GM23338 (cell line): ENCODE results near the gene CLPSL2. TPM values are rescaled to one million over a fixed set of nuclear protein-coding genes. Genes with fewer than 3 reads are reported as not detected.

Experiments
- ATAC-seq: fragments of 200-7000 bp; cut with Tn5 transposase; 3 replicates; pipeline ENCODE4 v1.9.1; 2020
- DNase-seq: peaks from one replicate; pipeline ENCODE4 v3.0.0-alpha.2; 2015; ENCODE audit warnings: low spot score
- H2AFZ ChIP-seq: fragments of 200-600 bp; sonication (generic); 2 replicates; pipeline ENCODE4 v1.8.0; 2016; ENCODE audit warnings: antibody characterized with exemption, mild to moderate bottlenecking, moderate library complexity
- H3F3A ChIP-seq: fragments of 200-600 bp; sonication (generic); replicated peaks from 2 replicates; pipeline ENCODE4 v1.8.0; 2017; ENCODE audit warnings: antibody characterized with exemption, mixed run types, low read depth
- H3K27ac ChIP-seq: fragments of 200-600 bp; sonication (generic); 2 replicates; pipeline ENCODE4 v1.6.1; 2016; ENCODE audit warnings: low read depth
- H3K27me3 ChIP-seq: fragments of 200-600 bp; sonication (generic); 2 replicates; pipeline ENCODE4 v1.8.0; 2016; ENCODE audit warnings: mild to moderate bottlenecking, mixed run types, moderate library complexity; ENCODE audit not compliant: insufficient read depth
- H3K36me3 ChIP-seq: fragments of 200-600 bp; sonication (generic); 2 replicates; pipeline ENCODE4 v1.8.0; 2016; ENCODE audit warnings: mild to moderate bottlenecking; ENCODE audit not compliant: insufficient read depth
- H3K4me1 ChIP-seq: fragments of 200-600 bp; sonication (generic); 2 replicates; pipeline ENCODE4 v1.8.0; 2016; ENCODE audit warnings: mild to moderate bottlenecking, moderate library complexity; ENCODE audit not compliant: insufficient read depth
- H3K4me2 ChIP-seq: fragments of 200-600 bp; sonication (generic); 2 replicates; pipeline ENCODE4 v1.7.1; 2017; ENCODE audit warnings: mixed run types
- H3K4me3 ChIP-seq: fragments of 200-600 bp; sonication (generic); 2 replicates; pipeline ENCODE4 v1.6.1; 2016; ENCODE audit warnings: mixed run types
- H3K79me2 ChIP-seq: fragments of 200-600 bp; sonication (generic); replicated peaks from 2 replicates; pipeline ENCODE4 v1.8.0; 2017; ENCODE audit warnings: mild to moderate bottlenecking; ENCODE audit not compliant: insufficient read depth
- H3K9me2 ChIP-seq: fragments of 200-600 bp; sonication (generic); 2 replicates; pipeline ENCODE4 v1.8.0; 2017; ENCODE audit not compliant: insufficient read depth
- H4K20me1 ChIP-seq: fragments of 200-600 bp; sonication (generic); replicated peaks from 2 replicates; pipeline ENCODE4 v1.8.0; 2017; ENCODE audit warnings: mild to moderate bottlenecking; ENCODE audit not compliant: insufficient read depth
- H3K27ac Mint-ChIP-seq: 2 replicates; pipeline ENCODE4 v1.8.0; 2020; ENCODE audit warnings: inconsistent platforms, mild to moderate bottlenecking, moderate library complexity, mixed read lengths
- H3K27me3 Mint-ChIP-seq: 3 replicates; pipeline ENCODE4 v1.8.0; 2022; ENCODE audit warnings: low read depth, mild to moderate bottlenecking, moderate library complexity, mixed read lengths, inconsistent platforms; ENCODE audit not compliant: insufficient read depth, poor library complexity
- H3K36me3 Mint-ChIP-seq: 3 replicates; pipeline ENCODE4 v1.8.0; 2021; ENCODE audit warnings: low read depth, mild to moderate bottlenecking, inconsistent platforms, moderate library complexity, mixed read lengths
- H3K4me1 Mint-ChIP-seq: 3 replicates; pipeline ENCODE4 v1.8.0; 2020; ENCODE audit warnings: mild to moderate bottlenecking, inconsistent platforms, mixed read lengths
- H3K4me3 Mint-ChIP-seq: 3 replicates; pipeline ENCODE4 v1.8.0; 2021; ENCODE audit warnings: moderate library complexity, mild to moderate bottlenecking, inconsistent platforms, mixed read lengths
- H3K9me3 Mint-ChIP-seq: 3 replicates; pipeline ENCODE4 v1.8.0; 2020; ENCODE audit warnings: moderate library complexity, mild to moderate bottlenecking, inconsistent platforms, mixed read lengths
- CREB1 ChIP-seq: fragments of 250-450 bp; sonication (Bioruptor Pico); IDR thresholded peaks from 2 replicates; pipeline ENCODE4 v1.5.0; 2020; ENCODE audit warnings: low read depth, mild to moderate bottlenecking, moderate library complexity
- EZH2 ChIP-seq: fragments of 200-600 bp; sonication (generic); IDR thresholded peaks from one replicate; pipeline ENCODE4 v1.8.0; 2017; ENCODE audit warnings: antibody characterized with exemption, mild to moderate bottlenecking, low read depth; ENCODE audit not compliant: unreplicated experiment
- EZH2phosphoT487 ChIP-seq: fragments of 200-600 bp; sonication (generic); IDR thresholded peaks from one replicate; pipeline ENCODE4 v1.8.1; 2018; ENCODE audit warnings: antibody characterized with exemption; ENCODE audit not compliant: unreplicated experiment
- JUNB ChIP-seq: IDR thresholded peaks from one replicate; pipeline ENCODE4 v1.6.1; 2016; ENCODE audit warnings: antibody characterized with exemption; ENCODE audit not compliant: unreplicated experiment
- NANOG ChIP-seq: IDR thresholded peaks from 2 replicates; pipeline ENCODE4 v1.6.1; 2016; ENCODE audit warnings: antibody characterized with exemption, borderline replicate concordance
- ZNF114 ChIP-seq: fragments of 250-450 bp; sonication (Bioruptor Pico); IDR thresholded peaks from 2 replicates; pipeline ENCODE4 v1.5.0; 2020; ENCODE audit warnings: mild to moderate bottlenecking, moderate library complexity
- ZNF331 ChIP-seq: fragments of 250-450 bp; sonication (Bioruptor Pico); IDR thresholded peaks from 2 replicates; pipeline ENCODE4 v1.5.0; 2020; ENCODE audit warnings: low read depth, mild to moderate bottlenecking, moderate library complexity
- polyA plus RNA-seq: library from polyadenylated mRNA; unstranded; fragments of >200 nt; fragmentation: Nextera tagmentation; extraction: Ambion mirVana; gene quantifications from 2 replicates; pipeline ENCODE4 v1.2.1, GENCODE V29; 2016
- total RNA-seq: library from RNA; depleted of rRNA; stranded (reverse); fragments of >200 nt; shearing (Covaris generic); gene quantifications from 2 replicates; pipeline ENCODE4 v1.2.3, GENCODE V29; 2014
- TF ChIP-seq, protein P1 (sequence below), 2 experiments: fragments of 200-600 bp in 1 of 2; sonication (generic) in 1 of 2; conservative IDR thresholded peaks; 2 replicates each; pipeline versions ENCODE4 v1.5.1 to v1.6.1; 2016 to 2017; ENCODE audit warnings: antibody characterized with exemption in 2 of 2, low read depth in 2 of 2, mild to moderate bottlenecking in 2 of 2, moderate library complexity in 1 of 2
- TF ChIP-seq, protein P2 (sequence below): IDR thresholded peaks from 2 replicates; pipeline ENCODE4 v1.6.1; 2016; ENCODE audit warnings: antibody characterized with exemption

CLPSL2 gene
- total and polyA plus RNA-seq, 2 experiments from 2014 or later = 2.9 to 3.1 TPM

DNA sequence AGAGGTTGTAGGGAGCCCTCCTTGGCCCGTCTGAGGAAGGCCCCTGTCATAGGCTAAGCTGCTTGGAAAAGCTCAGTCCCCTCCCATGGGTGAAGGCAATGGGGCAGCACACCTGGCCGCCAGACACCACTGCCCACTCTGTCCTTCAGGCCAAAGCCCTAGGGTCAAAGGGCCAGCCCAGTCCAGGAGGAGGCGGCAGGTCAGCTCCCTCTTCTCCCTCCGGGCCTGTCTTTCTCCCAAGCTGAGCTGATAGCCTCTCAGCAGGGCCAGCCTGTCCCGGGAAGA, 5.1 kb upstream of the CLPSL2 start:
- Mint-ChIP-seq H3K36me3 (no peaks in the 10 kb centered on the region), H3K4me3 (no peak overlapping the region), H3K27me3 (peaks cover 8% of the 10 kb centered on the region), H3K9me3 (no peaks in the 10 kb centered on the region), H3K27ac (no peak overlapping the region), H3K4me1 (no peaks in the 10 kb centered on the region; the same call in none of the 3 replicates)
- DNase-seq (no peak), ATAC-seq (peak; percentile 22)
- H3K79me2 ChIP-seq = no peaks in the 10 kb centered on the region
- H3K4me2 ChIP-seq = no peak overlapping the region
- no peaks in the 10 kb centered on the region for H3K9me2 ChIP-seq
- H4K20me1 ChIP-seq = no peaks in the 10 kb centered on the region
- peaks cover 6% of the 10 kb centered on the region; the same call in 1 of the 2 replicates for H3F3A ChIP-seq
- no peak overlapping the region for H2AFZ ChIP-seq
- no peaks in the 10 kb centered on the region for H3K4me1 ChIP-seq
- no peak overlapping the region for H3K27ac ChIP-seq
- peaks cover 10% of the 10 kb centered on the region for H3K27me3 ChIP-seq
- no peak for TF ChIP-seq EZH2
- TF ChIP-seq CREB1 (CRISPR knock-in tag) = no peak
- no peak for TF ChIP-seq ZNF331
- TF ChIP-seq ZNF114 (CRISPR knock-in tag) = no peak
- no peak for TF ChIP-seq NANOG
- TF ChIP-seq, protein P1, sequence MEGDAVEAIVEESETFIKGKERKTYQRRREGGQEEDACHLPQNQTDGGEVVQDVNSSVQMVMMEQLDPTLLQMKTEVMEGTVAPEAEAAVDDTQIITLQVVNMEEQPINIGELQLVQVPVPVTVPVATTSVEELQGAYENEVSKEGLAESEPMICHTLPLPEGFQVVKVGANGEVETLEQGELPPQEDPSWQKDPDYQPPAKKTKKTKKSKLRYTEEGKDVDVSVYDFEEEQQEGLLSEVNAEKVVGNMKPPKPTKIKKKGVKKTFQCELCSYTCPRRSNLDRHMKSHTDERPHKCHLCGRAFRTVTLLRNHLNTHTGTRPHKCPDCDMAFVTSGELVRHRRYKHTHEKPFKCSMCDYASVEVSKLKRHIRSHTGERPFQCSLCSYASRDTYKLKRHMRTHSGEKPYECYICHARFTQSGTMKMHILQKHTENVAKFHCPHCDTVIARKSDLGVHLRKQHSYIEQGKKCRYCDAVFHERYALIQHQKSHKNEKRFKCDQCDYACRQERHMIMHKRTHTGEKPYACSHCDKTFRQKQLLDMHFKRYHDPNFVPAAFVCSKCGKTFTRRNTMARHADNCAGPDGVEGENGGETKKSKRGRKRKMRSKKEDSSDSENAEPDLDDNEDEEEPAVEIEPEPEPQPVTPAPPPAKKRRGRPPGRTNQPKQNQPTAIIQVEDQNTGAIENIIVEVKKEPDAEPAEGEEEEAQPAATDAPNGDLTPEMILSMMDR (conservative IDR thresholded peaks at IDR 0.05; ENCODE audit: low read depth in 2 of 2) = no peak
- H3K36me3 ChIP-seq = no peaks in the 10 kb centered on the region
- H3K4me3 ChIP-seq = no peak overlapping the region

DNA sequence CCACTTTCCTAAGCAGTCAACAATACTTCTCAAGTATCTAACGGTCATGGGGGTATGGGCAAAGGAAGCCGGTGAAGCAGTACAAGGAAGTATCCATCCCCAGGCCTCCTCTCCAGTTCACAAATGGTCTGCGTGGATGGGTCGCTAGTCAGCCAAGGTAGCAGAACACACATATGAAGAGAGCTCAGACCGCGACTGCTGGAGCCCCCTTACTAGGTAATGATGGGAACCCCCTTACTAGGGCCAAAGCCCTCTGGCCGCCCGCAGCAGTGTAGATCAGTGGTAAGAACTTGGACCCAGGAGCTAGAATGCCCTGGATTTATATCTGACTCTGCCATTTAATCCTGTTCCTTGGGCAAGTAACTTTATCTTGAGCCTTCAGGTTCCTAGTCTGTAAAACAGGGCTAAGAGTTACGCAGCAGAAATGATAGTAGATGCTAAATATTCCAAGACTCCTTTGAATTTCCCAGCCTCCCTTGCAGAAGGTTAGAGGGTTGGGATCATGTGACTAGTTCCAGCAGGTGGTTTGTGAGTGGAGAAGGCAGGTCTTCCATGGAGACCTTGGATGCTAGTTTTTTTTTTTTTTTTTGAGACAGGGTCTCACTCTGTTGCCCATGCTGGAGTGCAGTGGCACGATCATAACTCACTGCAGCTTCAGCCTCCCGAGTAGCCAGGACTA, 2.1 kb upstream of the CLPSL2 start:
- H3K27me3 Mint-ChIP-seq = peaks cover 18% of the 10 kb centered on the region
- peaks cover 6% of the 10 kb centered on the region; the same call in 1 of the 2 replicates for H3F3A ChIP-seq
- H3K79me2 ChIP-seq = no peaks in the 10 kb centered on the region
- H3K36me3 Mint-ChIP-seq = no peaks in the 10 kb centered on the region; the same call in 2 of the 3 replicates
- peaks cover 14% of the 10 kb centered on the region for H3K27me3 ChIP-seq
- H3K27ac Mint-ChIP-seq = no peak overlapping the region
- H3K4me2 ChIP-seq = no peak overlapping the region
- no peaks in the 10 kb centered on the region for H3K9me3 Mint-ChIP-seq
- DNase-seq (no peak), ATAC-seq (no peak)
- H3K4me1 ChIP-seq = no peaks in the 10 kb centered on the region
- no peak overlapping the region for H3K4me3 Mint-ChIP-seq
- H3K27ac ChIP-seq = no peak overlapping the region
- H3K36me3 ChIP-seq = no peaks in the 10 kb centered on the region
- H4K20me1 ChIP-seq = no peaks in the 10 kb centered on the region
- H3K4me3 ChIP-seq = no peak overlapping the region
- H3K9me2 ChIP-seq = no peaks in the 10 kb centered on the region
- no peak overlapping the region for H2AFZ ChIP-seq
- TF ChIP-seq, protein P2, sequence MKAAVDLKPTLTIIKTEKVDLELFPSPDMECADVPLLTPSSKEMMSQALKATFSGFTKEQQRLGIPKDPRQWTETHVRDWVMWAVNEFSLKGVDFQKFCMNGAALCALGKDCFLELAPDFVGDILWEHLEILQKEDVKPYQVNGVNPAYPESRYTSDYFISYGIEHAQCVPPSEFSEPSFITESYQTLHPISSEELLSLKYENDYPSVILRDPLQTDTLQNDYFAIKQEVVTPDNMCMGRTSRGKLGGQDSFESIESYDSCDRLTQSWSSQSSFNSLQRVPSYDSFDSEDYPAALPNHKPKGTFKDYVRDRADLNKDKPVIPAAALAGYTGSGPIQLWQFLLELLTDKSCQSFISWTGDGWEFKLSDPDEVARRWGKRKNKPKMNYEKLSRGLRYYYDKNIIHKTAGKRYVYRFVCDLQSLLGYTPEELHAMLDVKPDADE = no peak
- TF ChIP-seq JUNB (no peak), EZH2phosphoT487 (no peak)
- peaks cover 7% of the 10 kb centered on the region for H3K4me1 Mint-ChIP-seq
